GM21423 (cell line): Measurements from ENCODE around the gene GOLGA8S.
"Not testable (repeated sequence)": the region's sequence is repeated elsewhere in the genome, so short reads cannot be mapped to it uniquely, and the experiment has no call there.

Experiments
- ATAC-seq: cut with Tn5 transposase; IDR thresholded peaks from one replicate; pipeline ENCODE4 v1.9.1; 2021; ENCODE audit warnings: mild to moderate bottlenecking, moderate library complexity; ENCODE audit not compliant: unreplicated experiment

The GOLGA8S gene

GRCh38 chr15:23354448-23354847 is at the start of gene GOLGA8S:
Gene GOLGA8S, plus strand, starts transcription at chr15:23354748. Its CDS starts 62 bp downstream, at chr15:23354810.
- ATAC-seq = not testable (repeated sequence)

- not testable (repeated sequence) for ATAC-seq
Observed at GRCh38 chr15:23304805-23305204, 49.7 kb upstream of the GOLGA8S start.

GRCh38 chr15:23305921-23306320 is 48.6 kb upstream of the GOLGA8S start:
- ATAC-seq = not testable (repeated sequence)

- not testable (repeated sequence) for ATAC-seq
Observed at GRCh38 chr15:23311233-23311632, 43.3 kb upstream of the GOLGA8S start.

- ATAC-seq = not testable (repeated sequence)
Observed at GRCh38 chr15:23334096-23334495, 20.5 kb upstream of the GOLGA8S start, which contains the start of gene GOLGA6L26. Gene GOLGA6L26, minus strand, starts transcription at chr15:23334196. Its CDS starts 61 bp downstream, at chr15:23334135.

GRCh38 chr15:23362622-23363021 is 8.1 kb downstream of the GOLGA8S start:
- ATAC-seq = not testable (repeated sequence)

- ATAC-seq = not testable (repeated sequence)
Observed at GRCh38 chr15:23364261-23364660, 9.7 kb downstream of the GOLGA8S start.

GRCh38 chr15:23370578-23370977 is 16.0 kb downstream of the GOLGA8S start:
- no peak for ATAC-seq

GRCh38 chr15:23371134-23371533 is 16.6 kb downstream of the GOLGA8S start:
- not testable (repeated sequence) for ATAC-seq

GRCh38 chr15:23371868-23372267 is 17.3 kb downstream of the GOLGA8S start:
- ATAC-seq = not testable (repeated sequence)

- ATAC-seq = no peak
Observed at GRCh38 chr15:23372284-23372683, 17.7 kb downstream of the GOLGA8S start.

GRCh38 chr15:23372891-23373600 is 18.5 kb downstream of the GOLGA8S start:
- ATAC-seq = not testable (repeated sequence)

- not testable (repeated sequence) for ATAC-seq
Observed at GRCh38 chr15:23374226-23374625, 19.7 kb downstream of the GOLGA8S start.

- not testable (repeated sequence) for ATAC-seq
Observed at GRCh38 chr15:23378946-23379345, 24.4 kb downstream of the GOLGA8S start.

- ATAC-seq = not testable (repeated sequence)
Observed at GRCh38 chr15:23380700-23381099, 26.2 kb downstream of the GOLGA8S start.

- ATAC-seq = not testable (repeated sequence)
Observed at GRCh38 chr15:23381192-23381591, 26.6 kb downstream of the GOLGA8S start.

GRCh38 chr15:23384371-23384770 is 29.8 kb downstream of the GOLGA8S start:
- ATAC-seq = no peak

GRCh38 chr15:23385886-23386430 is 31.4 kb downstream of the GOLGA8S start:
- ATAC-seq = no peak

GRCh38 chr15:23387621-23388190 is 33.2 kb downstream of the GOLGA8S start:
- no peak for ATAC-seq

- no peak for ATAC-seq
Observed at GRCh38 chr15:23395030-23395692, 40.6 kb downstream of the GOLGA8S start.

GRCh38 chr15:23395832-23396231 is 41.3 kb downstream of the GOLGA8S start:
- no peak for ATAC-seq
